Suprapubic skin (tissue), 4 donors: ENCODE results near the gene PPP1R13B.

Experiments
- CTCF ChIP-seq, 2 donors: fragments of 200-600 bp in 1 of 2; fragments of 450-650 bp in 1 of 2; sonication (generic) in 1 of 2; IDR thresholded peaks; one replicate each; pipeline ENCODE4 v1.5.1; 2016 to 2019; ENCODE audit warnings: antibody characterized with exemption in 2 of 2, mild to moderate bottlenecking in 1 of 2, moderate library complexity in 1 of 2
- POLR2A ChIP-seq, 2 donors: fragments of 450-650 bp; IDR thresholded peaks; one replicate each; pipeline ENCODE4 v1.6.1; 2017; ENCODE audit warnings: antibody characterized with exemption in 2 of 2, mild to moderate bottlenecking in 2 of 2, moderate library complexity in 2 of 2
- POLR2AphosphoS5 ChIP-seq, 3 donors: sonication (generic); formaldehyde crosslinking; IDR thresholded peaks; one replicate each; pipeline ENCODE4 v1.6.1; 2017; ENCODE audit warnings: antibody characterized with exemption in 3 of 3

- TF ChIP-seq CTCF (IDR thresholded peaks at IDR 0.05): no peak
- no peak for TF ChIP-seq POLR2A (IDR thresholded peaks at IDR 0.05)
- no peak for TF ChIP-seq POLR2AphosphoS5 (IDR thresholded peaks at IDR 0.05)
Observed at GRCh38 chr14:103696070-103696402, 151.3 kb downstream of the PPP1R13B start.
